Endothelial cell of umbilical vein (primary cell): ENCODE results near the gene TSPAN14. TPM values are rescaled to one million over a fixed set of nuclear protein-coding genes. Genes with fewer than 3 reads are reported as not detected.

ENCODE experiments used
- BruUV-seq: library from RNA; stranded (reverse); fragments of 400-500 nt; replicated peaks from 2 replicates; lab custom pipeline; 2021; lab: Mats Ljungman, UMichigan
- CTCF ChIA-PET: fragments of 300-600, 350-600 bp; sonication (Branson Sonifier 250); formaldehyde crosslinking; loops from one replicate; lab custom pipeline; 2021; ENCODE audit warnings: antibody characterized with exemption, inconsistent platforms; lab: Charles Lee
- POLR2A ChIA-PET: fragments of 300-600, 350-600 bp; sonication (Branson Sonifier 250); formaldehyde crosslinking; loops from one replicate; lab custom pipeline; 2021; ENCODE audit warnings: antibody characterized with exemption, inconsistent platforms; lab: Charles Lee
- DNase-seq: peaks from one replicate; pipeline ENCODE4 v3.0.0-alpha.2; 2011; ENCODE audit warnings: low read depth, low spot score
- FAIRE-seq: peaks from 2 replicates; lab custom pipeline; 2011; peaks lifted over from hg19 to GRCh38; lab: Jason Lieb, UNC
- H2AFZ ChIP-seq: 2 replicates; pipeline ENCODE4 v1.6.0; 2012; ENCODE audit warnings: low read depth, low read length, control low read depth, inconsistent platforms
- H3K27ac ChIP-seq: 2 replicates; pipeline ENCODE4 v1.5.1; 2011; ENCODE audit warnings: low read depth, mild to moderate bottlenecking, control low read depth, low read length, moderate library complexity; ENCODE audit not compliant: insufficient read depth
- H3K27me3 ChIP-seq, 2 experiments: 2 replicates each; pipeline versions ENCODE4 v1.6.0 to v1.6.1; 2011; ENCODE audit warnings: low read length in 2 of 2, mixed read lengths in 1 of 2; ENCODE audit not compliant: control insufficient read depth in 2 of 2, insufficient read depth in 2 of 2
- H3K36me3 ChIP-seq, 2 experiments: 2 replicates in 1 of 2; 3 replicates in 1 of 2; pipeline ENCODE4 v1.5.1; 2011; ENCODE audit warnings: low read length in 2 of 2, mild to moderate bottlenecking in 1 of 2, moderate library complexity in 1 of 2; ENCODE audit not compliant: control insufficient read depth in 2 of 2, insufficient read depth in 2 of 2; ENCODE audit errors: extremely low read depth in 1 of 2
- H3K4me1 ChIP-seq: 3 replicates; pipeline ENCODE4 v1.5.1; 2011; ENCODE audit warnings: mild to moderate bottlenecking, low read length; ENCODE audit not compliant: control insufficient read depth, insufficient read depth; ENCODE audit errors: extremely low read depth
- H3K4me2 ChIP-seq: 2 replicates; pipeline ENCODE4 v1.6.1; 2011; ENCODE audit warnings: low read length, control low read depth, mixed read lengths; ENCODE audit not compliant: insufficient read depth
- H3K4me3 ChIP-seq, 3 experiments: fragments of 200-600 bp in 1 of 3; sonication (generic), shearing (Covaris generic) in 1 of 3; replicated peaks in 1 of 3; 2 replicates each; pipeline ENCODE4 v1.5.1; 2011 to 2016; ENCODE audit warnings: control low read depth in 3 of 3, low read length in 3 of 3, mild to moderate bottlenecking in 2 of 3, inconsistent platforms in 1 of 3, low read depth in 1 of 3, moderate library complexity in 1 of 3; ENCODE audit not compliant: insufficient read depth in 1 of 3
- H3K79me2 ChIP-seq: 2 replicates; pipeline ENCODE4 v1.6.0; 2012; ENCODE audit warnings: low read length, inconsistent platforms; ENCODE audit not compliant: control insufficient read depth, insufficient read depth
- H3K9ac ChIP-seq: replicated peaks from 2 replicates; pipeline ENCODE3; 2011; ENCODE audit warnings: low read length, control low read depth; ENCODE audit not compliant: insufficient read depth; ENCODE audit errors: extremely low read depth
- H3K9me1 ChIP-seq: replicated peaks from 3 replicates; pipeline ENCODE4 v1.6.0; 2011; ENCODE audit warnings: mild to moderate bottlenecking, low read length; ENCODE audit not compliant: control insufficient read depth, insufficient read depth; ENCODE audit errors: extremely low read depth
- H3K9me3 ChIP-seq: replicated peaks from 2 replicates; pipeline ENCODE4 v1.5.1; 2012; ENCODE audit warnings: low read length, inconsistent platforms; ENCODE audit not compliant: control insufficient read depth, insufficient read depth
- H4K20me1 ChIP-seq: replicated peaks from 2 replicates; pipeline ENCODE3; 2011; ENCODE audit warnings: mild to moderate bottlenecking, low read length; ENCODE audit not compliant: control insufficient read depth, insufficient read depth; ENCODE audit errors: extremely low read depth
- FOS ChIP-seq: IDR thresholded peaks from 2 replicates; pipeline ENCODE4 v1.6.1; 2011; ENCODE audit warnings: mild to moderate bottlenecking, low read length, moderate library complexity, borderline replicate concordance; ENCODE audit not compliant: insufficient read depth
- JUN ChIP-seq: IDR thresholded peaks from 2 replicates; pipeline ENCODE4 v1.6.1; 2011; ENCODE audit warnings: borderline replicate concordance, low read depth; ENCODE audit not compliant: insufficient read length, insufficient read depth
- MAX ChIP-seq: IDR thresholded peaks from 2 replicates; pipeline ENCODE4 v1.6.1; 2011; ENCODE audit not compliant: insufficient read depth, insufficient read length
- MYC ChIP-seq: IDR thresholded peaks from one replicate; pipeline ENCODE4 v1.6.1; 2011; ENCODE audit warnings: mild to moderate bottlenecking, low read depth, low read length
- dilution Hi-C: fragments of 300-500 bp; cut with MboI; formaldehyde crosslinking; loops from one replicate; pipeline ENCODE4 v1.15.0; 2019; ENCODE audit warnings: low sequenced_read_pairs; ENCODE audit not compliant: extremely low pct_ligation_motif_present
- intact Hi-C: fragments of 100-400 bp; cut with micrococcal nuclease; formaldehyde crosslinking; loops from one replicate; pipeline ENCODE4 v1.10.0; 2022
- polyA plus RNA-seq, 4 experiments: library from polyadenylated mRNA; depleted of rRNA in 3 of 4; stranded (reverse) in 3 of 4; unstranded in 1 of 4; fragments of >200 nt; gene quantifications; 2 replicates each; pipeline versions ENCODE4 v1.2.1 to v1.2.3, GENCODE V29; 2011 to 2012; ENCODE audit warnings: missing spikeins in 1 of 4
- total RNA-seq: library from RNA; stranded (reverse); gene quantifications from 2 replicates; pipeline ENCODE4 v1.2.3, GENCODE V29; 2021
- TF ChIP-seq, protein P1 (sequence below), 2 donors: IDR thresholded peaks; 1 replicate in 1 of 2; 2 replicates in 1 of 2; pipeline ENCODE4 v1.5.1; 2011; ENCODE audit warnings: low read length in 2 of 2, mild to moderate bottlenecking in 2 of 2, moderate library complexity in 2 of 2, control low read depth in 1 of 2, inconsistent platforms in 1 of 2, low read depth in 1 of 2; ENCODE audit not compliant: insufficient read depth in 1 of 2; ENCODE audit errors: extremely low read depth in 1 of 2

The TSPAN14 gene
- total and polyA plus RNA-seq, 2 donors (not counting 3 experiments of a cell fraction or from before 2014, with no cell fraction given), result 210 to 242 TPM

DNA sequence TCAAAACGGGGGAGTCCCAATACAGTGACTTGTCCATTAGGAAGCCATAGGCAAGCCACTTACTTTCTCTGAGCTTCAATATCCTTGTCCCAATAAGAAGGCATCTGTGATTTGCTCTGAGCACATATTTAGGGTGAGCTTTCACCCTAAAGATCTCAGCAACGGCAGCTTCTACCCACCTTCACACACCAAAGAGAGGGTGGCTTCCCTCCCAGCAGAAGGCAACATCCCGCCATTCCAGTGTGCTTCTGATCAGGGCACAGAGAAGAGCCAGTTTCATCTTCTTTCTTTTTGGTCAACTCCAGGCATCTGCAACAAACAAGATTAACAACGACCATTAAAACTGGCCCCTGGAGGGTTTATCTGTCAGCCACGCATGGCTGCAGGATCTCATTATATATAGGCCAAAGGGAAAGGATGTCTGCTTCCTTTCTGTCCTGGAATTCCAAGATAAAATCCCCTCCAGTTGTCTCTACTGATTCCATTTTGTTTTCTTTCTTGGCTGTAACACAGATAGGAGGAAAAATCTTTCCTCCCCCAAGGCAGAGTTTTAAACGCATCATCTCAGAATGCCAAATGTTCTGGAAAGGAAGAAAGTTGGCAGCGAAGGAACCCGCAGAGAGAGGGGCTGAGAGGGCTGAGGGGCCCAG, 83.1 kb downstream of the TSPAN14 start:
- Histone ChIP-seq H3K9me1 (no peaks in the 10 kb centered on the region), H2AFZ (no peak overlapping the region), H3K9ac (no peak overlapping the region), H3K79me2 (no peaks in the 10 kb centered on the region), H3K4me2 (no peak overlapping the region), H4K20me1 (no peaks in the 10 kb centered on the region), H3K27ac (no peak overlapping the region), H3K36me3 (no peaks in the 10 kb centered on the region), H3K9me3 (no peaks in the 10 kb centered on the region), H3K4me3 (no peak overlapping the region), H3K4me1 (peaks cover 4% of the 10 kb centered on the region), H3K27me3 (peaks cover 2 to 4% of the 10 kb centered on the region in 2 experiments)
- intact Hi-C loops (loop anchor here (2.0 kb wide), 1 partner anchor 62 kb away; no protein-coding TSS in a partner anchor), dilution Hi-C loops (no loop called here)
- no peak for DNase-seq
- ChIA-PET CTCF (interaction anchor here (0.8 to 1.6 kb wide), 6 partner anchors 15 to 149 kb away, joined by 4 to 6 read pairs (median 4); no protein-coding TSS in a partner anchor), POLR2A (no interaction called here)
- TF ChIP-seq FOS (no peak), MAX (no peak), MYC (no peak), JUN (no peak)
- TF ChIP-seq, protein P1, sequence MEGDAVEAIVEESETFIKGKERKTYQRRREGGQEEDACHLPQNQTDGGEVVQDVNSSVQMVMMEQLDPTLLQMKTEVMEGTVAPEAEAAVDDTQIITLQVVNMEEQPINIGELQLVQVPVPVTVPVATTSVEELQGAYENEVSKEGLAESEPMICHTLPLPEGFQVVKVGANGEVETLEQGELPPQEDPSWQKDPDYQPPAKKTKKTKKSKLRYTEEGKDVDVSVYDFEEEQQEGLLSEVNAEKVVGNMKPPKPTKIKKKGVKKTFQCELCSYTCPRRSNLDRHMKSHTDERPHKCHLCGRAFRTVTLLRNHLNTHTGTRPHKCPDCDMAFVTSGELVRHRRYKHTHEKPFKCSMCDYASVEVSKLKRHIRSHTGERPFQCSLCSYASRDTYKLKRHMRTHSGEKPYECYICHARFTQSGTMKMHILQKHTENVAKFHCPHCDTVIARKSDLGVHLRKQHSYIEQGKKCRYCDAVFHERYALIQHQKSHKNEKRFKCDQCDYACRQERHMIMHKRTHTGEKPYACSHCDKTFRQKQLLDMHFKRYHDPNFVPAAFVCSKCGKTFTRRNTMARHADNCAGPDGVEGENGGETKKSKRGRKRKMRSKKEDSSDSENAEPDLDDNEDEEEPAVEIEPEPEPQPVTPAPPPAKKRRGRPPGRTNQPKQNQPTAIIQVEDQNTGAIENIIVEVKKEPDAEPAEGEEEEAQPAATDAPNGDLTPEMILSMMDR (IDR thresholded peaks at IDR 0.05; ENCODE audit: extremely low read depth in 1 of 2, insufficient read depth in 1 of 2, low read depth in 1 of 2, low read length in 2 of 2), result no peak
- peak; percentile 55 for FAIRE-seq
- no TSS peak for BruUV-seq
